ENCODE results near the gene AP1G2.

DNA sequence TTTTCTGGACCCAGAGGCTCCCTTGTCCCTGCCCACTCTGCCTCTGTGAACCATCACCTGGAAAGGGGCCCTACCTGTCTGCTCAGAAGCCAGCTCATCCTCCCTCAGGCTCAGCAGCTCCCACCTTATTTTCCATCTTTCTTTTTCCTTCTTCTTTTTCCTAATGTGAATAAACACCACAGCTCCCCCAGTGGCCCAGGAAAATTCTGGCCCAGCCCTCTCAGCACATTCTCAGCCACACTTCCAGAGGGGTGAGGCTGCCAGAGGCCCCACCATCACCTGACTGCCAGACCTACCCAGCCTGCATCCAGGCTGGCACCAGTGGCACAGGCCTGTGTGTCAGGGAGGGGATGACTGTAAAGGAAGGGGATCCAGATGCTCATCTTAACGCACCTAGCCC lies 39.0 kb downstream of the AP1G2 start:
- TF ChIP-seq, protein P1, sequence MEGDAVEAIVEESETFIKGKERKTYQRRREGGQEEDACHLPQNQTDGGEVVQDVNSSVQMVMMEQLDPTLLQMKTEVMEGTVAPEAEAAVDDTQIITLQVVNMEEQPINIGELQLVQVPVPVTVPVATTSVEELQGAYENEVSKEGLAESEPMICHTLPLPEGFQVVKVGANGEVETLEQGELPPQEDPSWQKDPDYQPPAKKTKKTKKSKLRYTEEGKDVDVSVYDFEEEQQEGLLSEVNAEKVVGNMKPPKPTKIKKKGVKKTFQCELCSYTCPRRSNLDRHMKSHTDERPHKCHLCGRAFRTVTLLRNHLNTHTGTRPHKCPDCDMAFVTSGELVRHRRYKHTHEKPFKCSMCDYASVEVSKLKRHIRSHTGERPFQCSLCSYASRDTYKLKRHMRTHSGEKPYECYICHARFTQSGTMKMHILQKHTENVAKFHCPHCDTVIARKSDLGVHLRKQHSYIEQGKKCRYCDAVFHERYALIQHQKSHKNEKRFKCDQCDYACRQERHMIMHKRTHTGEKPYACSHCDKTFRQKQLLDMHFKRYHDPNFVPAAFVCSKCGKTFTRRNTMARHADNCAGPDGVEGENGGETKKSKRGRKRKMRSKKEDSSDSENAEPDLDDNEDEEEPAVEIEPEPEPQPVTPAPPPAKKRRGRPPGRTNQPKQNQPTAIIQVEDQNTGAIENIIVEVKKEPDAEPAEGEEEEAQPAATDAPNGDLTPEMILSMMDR (IDR thresholded peaks at IDR 0.05), result no peak
- TF ChIP-seq POLR2AphosphoS5 (IDR thresholded peaks at IDR 0.05), result no peak

Data from upper lobe of left lung (tissue), 4 donors.